HG02610 (cell line): ENCODE results near the gene NHSL2.
"Not testable (repeated sequence)": the region's sequence is repeated elsewhere in the genome, so short reads cannot be mapped to it uniquely, and the experiment has no call there.

ENCODE experiments used
- ATAC-seq: cut with Tn5 transposase; IDR thresholded peaks from one replicate; pipeline ENCODE4 v1.9.1; 2021; ENCODE audit warnings: mild to moderate bottlenecking, moderate library complexity; ENCODE audit not compliant: unreplicated experiment

Gene NHSL2

GRCh38 chrX:72038868-72039267 is 128.2 kb downstream of the NHSL2 start:
- ATAC-seq = no peak

GRCh38 chrX:72040506-72040905 is 129.9 kb downstream of the NHSL2 start:
- no peak for ATAC-seq

- ATAC-seq = no peak
Observed at GRCh38 chrX:72041176-72041575, 130.5 kb downstream of the NHSL2 start.

- no peak for ATAC-seq
Observed at GRCh38 chrX:72041871-72042851, 131.5 kb downstream of the NHSL2 start.

GRCh38 chrX:72042852-72043248 is 132.2 kb downstream of the NHSL2 start:
- ATAC-seq = no peak

GRCh38 chrX:72043636-72044035 is 133.0 kb downstream of the NHSL2 start:
- no peak for ATAC-seq

- ATAC-seq = no peak
Observed at GRCh38 chrX:72045141-72045540, 134.5 kb downstream of the NHSL2 start.

GRCh38 chrX:72045552-72046277 is 135.1 kb downstream of the NHSL2 start:
- no peak for ATAC-seq

GRCh38 chrX:72046447-72046846 is 135.8 kb downstream of the NHSL2 start:
- no peak for ATAC-seq

GRCh38 chrX:72048510-72049455 is 138.1 kb downstream of the NHSL2 start:
- ATAC-seq = no peak

GRCh38 chrX:72050011-72050410 is 139.4 kb downstream of the NHSL2 start:
- no peak for ATAC-seq

- ATAC-seq = no peak
Observed at GRCh38 chrX:72051589-72051988, 140.9 kb downstream of the NHSL2 start.

GRCh38 chrX:72052415-72053090 is 141.9 kb downstream of the NHSL2 start:
- no peak for ATAC-seq

GRCh38 chrX:72053508-72053907 is 142.9 kb downstream of the NHSL2 start:
- no peak for ATAC-seq

- ATAC-seq = no peak
Observed at GRCh38 chrX:72054779-72055489, 144.3 kb downstream of the NHSL2 start.

GRCh38 chrX:72057331-72057730 is 146.7 kb downstream of the NHSL2 start:
- ATAC-seq = no peak

GRCh38 chrX:72057849-72058248 is 147.2 kb downstream of the NHSL2 start:
- ATAC-seq = no peak

- ATAC-seq = not testable (repeated sequence)
Observed at GRCh38 chrX:72058346-72058745, 147.7 kb downstream of the NHSL2 start.

GRCh38 chrX:72060196-72060920 is 149.7 kb downstream of the NHSL2 start:
- ATAC-seq = no peak
